GM12873 (cell line): ENCODE results near the gene SACM1L.

Experiments
- CTCF ChIP-seq: IDR thresholded peaks from 2 replicates; pipeline ENCODE4 v1.5.1; 2012; ENCODE audit warnings: low read depth, mild to moderate bottlenecking, moderate library complexity, low read length, control low read depth; ENCODE audit not compliant: insufficient read depth; ENCODE audit errors: missing control alignments

The SACM1L gene

GRCh38 chr3:45681846-45682245, 7.3 kb upstream of the SACM1L start:
- TF ChIP-seq CTCF, result no peak

GRCh38 chr3:45682311-45682710, 6.9 kb upstream of the SACM1L start:
- TF ChIP-seq CTCF, result no peak

GRCh38 chr3:45682786-45683185, 6.4 kb upstream of the SACM1L start:
- TF ChIP-seq CTCF, result no peak

- no peak for TF ChIP-seq CTCF
These were observed 5.5 kb upstream of the SACM1L start for GRCh38 chr3:45683417-45684326.

GRCh38 chr3:45684327-45684892, 4.8 kb upstream of the SACM1L start:
- no peak for TF ChIP-seq CTCF

- TF ChIP-seq CTCF, result no peak
These were observed 2.3 kb upstream of the SACM1L start for GRCh38 chr3:45686850-45687249.

GRCh38 chr3:45687828-45688193, 1.4 kb upstream of the SACM1L start:
- no peak for TF ChIP-seq CTCF
